CD14-positive monocyte (primary cell): Measurements from ENCODE around the gene LHPP. TPM values are rescaled to one million over a fixed set of nuclear protein-coding genes. Genes with fewer than 3 reads are reported as not detected.

Source experiments
- DNase-seq, 3 donors: peaks; one replicate each; pipeline ENCODE4 v3.0.0-alpha.2; 2011 to 2022
- H2AFZ ChIP-seq: 2 replicates; pipeline ENCODE4 v1.6.0; 2012; ENCODE audit warnings: mild to moderate bottlenecking, low read depth, low read length, inconsistent platforms; ENCODE audit not compliant: insufficient read depth, poor library complexity, severe bottlenecking
- H3K27ac ChIP-seq, 2 donors: 1 replicate in 1 of 2; 2 replicates in 1 of 2; pipeline ENCODE4 v1.5.1; 2012 to 2013; ENCODE audit warnings: low read length in 2 of 2, control low read depth in 1 of 2, inconsistent platforms in 1 of 2, low read depth in 1 of 2, mild to moderate bottlenecking in 1 of 2
- H3K27me3 ChIP-seq, 2 donors: one replicate each; pipeline versions ENCODE4 v1.6.0 to v1.6.1; 2011 to 2013; ENCODE audit warnings: low read length in 2 of 2; ENCODE audit not compliant: control insufficient read depth in 2 of 2, insufficient read depth in 2 of 2
- H3K36me3 ChIP-seq, 2 donors: replicated peaks in 1 of 2; 1 replicate in 1 of 2; 2 replicates in 1 of 2; pipeline versions ENCODE4 v1.5.1 to v1.6.1; 2012 to 2013; ENCODE audit warnings: low read length in 2 of 2, control low read depth in 1 of 2, inconsistent platforms in 1 of 2, mild to moderate bottlenecking in 1 of 2; ENCODE audit not compliant: insufficient read depth in 2 of 2, control insufficient read depth in 1 of 2
- H3K4me1 ChIP-seq, 2 donors: 1 replicate in 1 of 2; 2 replicates in 1 of 2; pipeline versions ENCODE4 v1.5.1 to v1.6.1; 2012 to 2013; ENCODE audit warnings: low read length in 2 of 2, control low read depth in 1 of 2, inconsistent platforms in 1 of 2, mild to moderate bottlenecking in 1 of 2, moderate library complexity in 1 of 2; ENCODE audit not compliant: insufficient read depth in 2 of 2, control insufficient read depth in 1 of 2
- H3K4me2 ChIP-seq: replicated peaks from 2 replicates; pipeline ENCODE3; 2012; ENCODE audit warnings: low read length, moderate library complexity, mild to moderate bottlenecking; ENCODE audit not compliant: poor library complexity, severe bottlenecking; ENCODE audit errors: extremely low read depth
- H3K4me3 ChIP-seq, 3 experiments: fragments of 200-600 bp in 1 of 3; sonication (generic) in 1 of 3; replicated peaks in 1 of 3; 1 replicate in 2 of 3; 2 replicates in 1 of 3; pipeline ENCODE4 v1.5.1; 2011 to 2013; ENCODE audit warnings: low read length in 3 of 3, mild to moderate bottlenecking in 3 of 3, control low read depth in 2 of 3, low read depth in 2 of 3, inconsistent platforms in 1 of 3, moderate library complexity in 1 of 3
- H3K79me2 ChIP-seq: 2 replicates; pipeline ENCODE4 v1.6.0; 2012; ENCODE audit warnings: mild to moderate bottlenecking, control low read depth, inconsistent platforms, low read length, moderate library complexity; ENCODE audit not compliant: insufficient read depth
- H3K9ac ChIP-seq: 2 replicates; pipeline ENCODE4 v1.6.0; 2017; ENCODE audit warnings: low read length, mild to moderate bottlenecking; ENCODE audit not compliant: insufficient read depth, poor library complexity, severe bottlenecking
- H3K9me3 ChIP-seq, 2 donors: replicated peaks in 1 of 2; 1 replicate in 1 of 2; 2 replicates in 1 of 2; pipeline versions ENCODE4 v1.5.1 to v1.6.1; 2012 to 2013; ENCODE audit warnings: low read length in 2 of 2, control low read depth in 1 of 2; ENCODE audit not compliant: control insufficient read depth in 1 of 2, insufficient read depth in 1 of 2
- H4K20me1 ChIP-seq: 2 replicates; pipeline ENCODE4 v1.6.0; 2012; ENCODE audit warnings: mild to moderate bottlenecking, low read length, control low read depth, moderate library complexity; ENCODE audit not compliant: insufficient read depth
- H3K27ac Mint-ChIP-seq, 7 donors: one replicate each; pipeline ENCODE4 v1.8.0; 2020; ENCODE audit warnings: mild to moderate bottlenecking in 7 of 7, mixed read lengths in 7 of 7, moderate library complexity in 6 of 7, inconsistent platforms in 2 of 7
- H3K27me3 Mint-ChIP-seq, 3 donors: one replicate each; pipeline ENCODE4 v1.8.0; 2021 to 2022; ENCODE audit warnings: low read depth in 3 of 3, mild to moderate bottlenecking in 3 of 3, mixed read lengths in 3 of 3, moderate library complexity in 3 of 3, inconsistent platforms in 1 of 3
- H3K36me3 Mint-ChIP-seq, 2 donors: one replicate each; pipeline ENCODE4 v1.8.0; 2020; ENCODE audit warnings: mixed read lengths in 2 of 2, inconsistent platforms in 1 of 2, mild to moderate bottlenecking in 1 of 2
- H3K4me1 Mint-ChIP-seq: one replicate; pipeline ENCODE4 v1.8.0; 2020; ENCODE audit warnings: mild to moderate bottlenecking, mixed read lengths
- H3K4me3 Mint-ChIP-seq, 2 donors: one replicate each; pipeline ENCODE4 v1.8.0; 2020; ENCODE audit warnings: mild to moderate bottlenecking in 2 of 2, mixed read lengths in 2 of 2, moderate library complexity in 1 of 2
- H3K9me3 Mint-ChIP-seq, 7 donors: one replicate each; pipeline ENCODE4 v1.8.0; 2020 to 2022; ENCODE audit warnings: mixed read lengths in 7 of 7, mild to moderate bottlenecking in 6 of 7, moderate library complexity in 6 of 7, inconsistent platforms in 2 of 7
- CTCF ChIP-seq: fragments of 200-600 bp; IDR thresholded peaks from one replicate; pipeline ENCODE4 v1.8.0; 2022; ENCODE audit warnings: antibody characterized with exemption, mild to moderate bottlenecking
- WGBS: methylation state at CpG from one replicate; pipeline ENCODE4 v1.1.5; 2013; ENCODE audit warnings: missing lambda C conversion rate; ENCODE audit not compliant: insufficient coverage; 5-methylcytosine and 5-hydroxymethylcytosine counted together
- intact Hi-C, 2 donors: fragments of 100-400 bp; cut with micrococcal nuclease; formaldehyde crosslinking; loops; one replicate each; pipeline versions ENCODE4 v1.15.0 to v1.15.1; 2023
- polyA plus RNA-seq, 3 donors: library from polyadenylated mRNA; depleted of rRNA in 1 of 3; unstranded in 2 of 3; stranded (reverse) in 1 of 3; fragments of 300-500 nt in 2 of 3; fragments of >200 nt in 1 of 3; fragmentation: Illumina TruSeq in 2 of 3; gene quantifications; 1 replicate in 2 of 3; 2 replicates in 1 of 3; pipeline ENCODE4 v1.2.3, GENCODE V29; 2012 to 2021

LHPP gene
- polyA plus RNA-seq, 3 donors = 15.2 to 20.6 (median 19.5) TPM

GRCh38 chr10:124632064-124632531 is 170.5 kb downstream of the LHPP start:
- peaks cover 0 to 7% of the 10 kb centered on the region in 2 donors for H3K9me3 ChIP-seq
- Mint-ChIP-seq H3K9me3 (peaks cover 5 to 15% (median 5%) of the 10 kb centered on the region in 7 donors), H3K36me3 (peaks cover 38 to 52% of the 10 kb centered on the region in 2 donors), H3K27ac (peak overlapping the region in 4 of 7 donors; percentile 46 to 72 (median 62)), H3K27me3 (peaks cover 0 to 4% (median 0%) of the 10 kb centered on the region in 3 donors), H3K4me1 (peaks cover 49% of the 10 kb centered on the region), H3K4me3 (no peak overlapping the region)
- H3K36me3 ChIP-seq = peaks cover 5 to 18% of the 10 kb centered on the region in 2 donors
- intact Hi-C loops = no loop called here
- no peaks in the 10 kb centered on the region for H3K27me3 ChIP-seq
- peaks cover 24 to 46% of the 10 kb centered on the region in 2 donors for H3K4me1 ChIP-seq
- H3K9ac ChIP-seq = no peak overlapping the region
- H4K20me1 ChIP-seq = peaks cover 74% of the 10 kb centered on the region
- DNase-seq = peak in 2 of 3 donors; percentile 26 to 37
- H3K79me2 ChIP-seq = peaks cover 97% of the 10 kb centered on the region
- no peak overlapping the region for H3K4me3 ChIP-seq
- TF ChIP-seq CTCF = peak; percentile 44
- no peak overlapping the region for H2AFZ ChIP-seq
- peak overlapping the region; percentile 12 to 40 for H3K27ac ChIP-seq
- 85% methylated on average over 19 of the region's 19 CpGs for WGBS
- no peak overlapping the region for H3K4me2 ChIP-seq

DNA sequence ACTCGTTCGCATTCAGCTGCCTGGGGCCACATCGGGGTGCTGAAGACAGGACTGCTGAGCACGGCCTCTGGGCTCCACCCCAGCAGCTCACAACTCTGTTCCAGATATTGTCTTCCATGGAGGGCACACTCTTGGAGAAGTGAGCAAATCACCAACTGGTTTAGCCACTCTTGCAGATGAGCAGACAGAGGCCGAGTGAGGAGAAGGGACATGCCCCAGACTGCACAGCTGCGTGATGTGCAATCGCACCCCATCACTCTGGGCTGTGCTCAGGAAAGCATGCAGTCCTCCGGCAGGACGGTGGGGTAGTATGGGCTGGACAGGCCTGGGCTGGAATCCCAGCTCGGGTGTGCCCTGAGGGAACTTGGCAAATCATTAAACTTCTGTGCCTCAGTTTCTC is 170.9 kb downstream of the LHPP start:
- H3K9ac ChIP-seq = no peak overlapping the region
- H3K36me3 Mint-ChIP-seq = peaks cover 40 to 56% of the 10 kb centered on the region in 2 donors
- 96% methylated on average over 10 of the region's 10 CpGs for WGBS

More for the DNA sequence above, 170.9 kb downstream of the LHPP start:
- intact Hi-C loops = no loop called here
- DNase-seq = no peak
- Mint-ChIP-seq H3K27me3 (peaks cover 0 to 4% (median 0%) of the 10 kb centered on the region in 3 donors), H3K27ac (peak overlapping the region in 3 of 7 donors; percentile 26 to 66 (median 63)), H3K4me1 (peaks cover 49% of the 10 kb centered on the region), H3K9me3 (peaks cover 5 to 15% (median 5%) of the 10 kb centered on the region in 7 donors), H3K4me3 (no peak overlapping the region)
- Histone ChIP-seq H3K4me2 (no peak overlapping the region), H3K36me3 (peaks cover 5 to 18% of the 10 kb centered on the region in 2 donors), H2AFZ (no peak overlapping the region), H3K4me1 (peaks cover 24 to 46% of the 10 kb centered on the region in 2 donors), H3K27ac (peak overlapping the region in 1 of 2 donors; percentile 40), H3K79me2 (peaks cover 97% of the 10 kb centered on the region), H3K4me3 (no peak overlapping the region), H3K9me3 (peaks cover 0 to 7% of the 10 kb centered on the region in 2 donors), H4K20me1 (peaks cover 70% of the 10 kb centered on the region), H3K27me3 (no peaks in the 10 kb centered on the region)
- no peak for TF ChIP-seq CTCF
